T47D (cell line): Measurements from ENCODE around the gene BTNL2.
"Not testable (repeated sequence)": the region's sequence is repeated elsewhere in the genome, so short reads cannot be mapped to it uniquely, and the experiment has no call there.

Source experiments
- DNase-seq, 2 experiments: peaks; one replicate each; pipeline versions ENCODE4 v3.0.0 to v3.0.0-alpha.2; 2011 to 2012; ENCODE audit warnings: low read depth in 1 of 2, low spot score in 1 of 2
- JUND ChIP-seq: IDR thresholded peaks from 2 replicates; pipeline ENCODE4 v1.6.1; 2012; ENCODE audit warnings: low read depth
- in situ Hi-C: cut with HindIII; loops from 2 replicates; pipeline ENCODE4 v1.10.0; 2016; ENCODE audit warnings: low sequenced_read_pairs, low pct_unique_long_range_greater_than_20kb

Gene BTNL2

GRCh38 chr6:32406857-32407256, at the start of gene BTNL2:
Gene BTNL2, minus strand, starts transcription at chr6:32407181. Its CDS starts 58 bp downstream, at chr6:32407123.
- TF ChIP-seq JUND, result no peak
- in situ Hi-C loops, result no loop called here
- DNase-seq, result no peak

GRCh38 chr6:32449088-32449736, 42.2 kb upstream of the BTNL2 start:
- in situ Hi-C loops, result no loop called here
- no peak for DNase-seq
- TF ChIP-seq JUND, result no peak

DNA sequence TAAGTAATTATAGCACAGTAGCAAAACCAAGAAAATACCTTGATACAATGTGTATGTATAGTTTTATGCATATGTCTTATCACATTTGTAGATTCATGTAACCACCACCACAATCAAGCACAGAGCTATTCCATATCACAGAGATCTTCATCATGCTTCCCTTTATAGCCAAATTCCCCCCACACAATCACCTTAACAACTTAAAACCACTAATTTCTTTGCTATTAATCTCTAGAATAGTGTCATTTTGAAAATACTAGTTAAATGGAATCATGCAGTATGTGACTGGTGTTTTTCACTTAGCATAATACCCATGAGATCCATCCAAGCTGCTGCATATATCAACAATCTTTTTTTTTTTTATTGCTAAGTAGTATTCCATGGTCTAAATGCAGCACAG, 41.0 kb upstream of the BTNL2 start:
- DNase-seq, result no peak
- in situ Hi-C loops, result no loop called here
- TF ChIP-seq JUND, result no peak

GRCh38 chr6:32445321-32445854, 38.4 kb upstream of the BTNL2 start:
- in situ Hi-C loops, result no loop called here
- no peak for DNase-seq
- TF ChIP-seq JUND, result no peak

GRCh38 chr6:32444433-32444832, 37.5 kb upstream of the BTNL2 start:
- in situ Hi-C loops, result no loop called here
- TF ChIP-seq JUND, result no peak
- no peak for DNase-seq

- in situ Hi-C loops, result no loop called here
These were observed 36.1 kb upstream of the BTNL2 start for GRCh38 chr6:32442977-32443552.

DNA sequence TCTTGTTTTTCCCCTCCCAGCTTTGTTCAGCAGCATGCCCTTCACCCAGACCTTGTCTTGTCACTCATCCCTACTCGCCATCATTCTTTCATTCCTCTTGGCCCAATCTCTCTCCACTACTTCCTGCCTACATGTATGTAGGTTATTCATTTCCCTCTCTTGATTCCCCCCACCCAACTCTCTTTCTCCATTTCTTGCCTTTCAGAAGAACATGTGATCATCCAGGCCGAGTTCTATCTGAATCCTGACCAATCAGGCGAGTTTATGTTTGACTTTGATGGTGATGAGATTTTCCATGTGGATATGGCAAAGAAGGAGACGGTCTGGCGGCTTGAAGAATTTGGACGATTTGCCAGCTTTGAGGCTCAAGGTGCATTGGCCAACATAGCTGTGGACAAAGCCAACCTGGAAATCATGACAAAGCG, 35.3 kb upstream of the BTNL2 start:
- in situ Hi-C loops, result no loop called here
- no peak for DNase-seq

More at GRCh38 chr6:32442977-32443552, 36.1 kb upstream of the BTNL2 start:
- no peak for DNase-seq
- TF ChIP-seq JUND, result no peak

DNA sequence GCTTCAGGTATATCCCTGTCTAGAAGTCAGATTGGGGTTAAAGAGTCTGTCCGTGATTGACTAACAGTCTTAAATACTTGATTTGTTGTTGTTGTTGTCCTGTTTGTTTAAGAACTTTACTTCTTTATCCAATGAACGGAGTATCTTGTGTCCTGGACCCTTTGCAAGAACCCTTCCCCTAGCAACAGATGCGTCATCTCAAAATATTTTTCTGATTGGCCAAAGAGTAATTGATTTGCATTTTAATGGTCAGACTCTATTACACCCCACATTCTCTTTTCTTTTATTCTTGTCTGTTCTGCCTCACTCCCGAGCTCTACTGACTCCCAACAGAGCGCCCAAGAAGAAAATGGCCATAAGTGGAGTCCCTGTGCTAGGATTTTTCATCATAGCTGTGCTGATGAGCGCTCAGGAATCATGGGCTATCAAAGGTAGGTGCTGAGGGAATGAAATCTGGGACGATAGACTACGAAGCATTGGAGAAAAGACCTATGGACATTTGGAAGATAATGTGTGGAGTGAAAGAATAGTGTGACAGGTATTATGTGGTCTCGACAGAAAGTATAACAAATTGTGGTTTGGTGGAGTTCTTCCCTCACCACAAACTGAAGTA, 32.7 kb upstream of the BTNL2 start, which contains the start of gene HLA-DRA:
Gene HLA-DRA (plus strand): TSS at position 286 of the 613 bp plus-strand sequence. CDS start 64 bp downstream, at position 350.
- no peak for TF ChIP-seq JUND
- peak; percentile 39 to 83 for DNase-seq
- in situ Hi-C loops, result no loop called here

More for the DNA sequence above, 35.3 kb upstream of the BTNL2 start:
- no peak for TF ChIP-seq JUND

DNA sequence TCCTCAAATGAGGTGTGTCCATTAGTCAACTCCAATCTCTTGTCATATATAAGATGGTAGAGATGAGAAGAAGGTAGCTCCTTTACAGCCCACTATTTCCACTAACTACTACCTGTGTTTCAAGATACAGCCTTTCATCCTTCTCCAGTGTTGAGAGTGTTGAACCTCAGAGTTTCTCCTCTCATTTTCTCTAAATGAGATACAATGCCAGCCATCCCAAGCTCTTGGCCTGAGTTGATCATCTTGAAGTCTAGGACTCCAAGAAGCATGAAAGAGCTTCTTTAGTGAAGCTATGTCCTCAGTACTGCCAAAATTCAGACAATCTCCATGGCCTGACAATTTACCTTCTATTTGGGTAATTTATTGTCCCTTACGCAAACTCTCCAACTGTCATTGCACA, 32.2 kb upstream of the BTNL2 start:
- in situ Hi-C loops, result no loop called here
- DNase-seq, result no peak
- TF ChIP-seq JUND, result no peak

GRCh38 chr6:32436995-32437836, 30.2 kb upstream of the BTNL2 start:
- DNase-seq, result no peak
- in situ Hi-C loops, result no loop called here
- no peak for TF ChIP-seq JUND

DNA sequence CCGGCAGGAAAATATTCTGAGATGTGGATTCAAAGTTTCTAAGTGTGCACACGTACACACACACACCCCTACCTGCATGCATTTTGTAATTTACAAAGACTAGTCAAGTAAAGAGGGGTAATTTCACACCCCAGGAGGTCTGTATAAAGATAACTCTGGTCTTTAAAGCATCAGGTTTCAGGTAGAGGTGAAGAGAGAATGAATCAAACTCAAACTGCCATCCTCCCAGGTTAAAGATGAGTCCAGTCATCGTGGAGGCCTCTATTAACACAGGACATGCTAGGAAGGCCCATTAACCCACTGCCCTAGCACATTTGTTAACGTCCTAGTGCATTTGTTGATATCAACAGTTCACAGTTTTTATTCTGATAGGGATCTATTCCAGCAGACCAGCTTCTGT, 29.2 kb upstream of the BTNL2 start:
- TF ChIP-seq JUND, result no peak
- DNase-seq, result no peak
- in situ Hi-C loops, result no loop called here

GRCh38 chr6:32433950-32434349, 27.0 kb upstream of the BTNL2 start:
- in situ Hi-C loops, DNase-seq: not testable (repeated sequence)
